Measurements from ENCODE around the gene NOP14.
A peak's percentile ranks its signal among the peaks of the same experiment; 100 is the strongest.
"Not testable (repeated sequence)": the region's sequence is repeated elsewhere in the genome, so short reads cannot be mapped to it uniquely, and the experiment has no call there.

The NOP14 gene

DNA sequence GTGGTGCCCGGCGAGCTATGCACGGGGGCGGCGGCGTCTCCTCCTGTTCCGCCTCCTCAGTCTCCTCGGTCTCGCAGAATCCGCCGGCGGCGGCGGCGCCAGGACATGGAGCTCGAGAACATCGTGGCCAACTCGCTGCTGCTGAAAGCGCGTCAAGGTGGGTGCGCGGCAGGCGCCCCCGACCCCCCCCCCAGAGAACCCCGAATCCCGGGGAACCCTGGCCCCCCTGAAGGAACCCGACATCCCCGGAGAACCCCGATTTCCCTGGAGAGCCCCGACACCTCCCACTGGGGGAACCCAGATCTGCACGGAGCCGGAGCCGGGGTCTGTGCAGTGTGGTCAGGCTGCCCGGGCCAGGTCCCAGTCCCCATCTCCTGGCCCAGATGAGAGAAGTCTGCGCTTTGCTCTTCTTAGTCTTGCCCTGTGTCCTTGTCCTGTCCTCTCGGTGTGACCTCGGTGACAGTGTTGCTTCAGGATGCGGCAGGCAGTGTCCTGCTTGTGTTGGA, 813 bp upstream of the NOP14 start:
- DNase-seq (ENCODE audit: low read depth), result no peak
- peak overlapping the region; percentile 78 for H3K4me3 ChIP-seq (ENCODE audit: low read depth, low read length)

DNA sequence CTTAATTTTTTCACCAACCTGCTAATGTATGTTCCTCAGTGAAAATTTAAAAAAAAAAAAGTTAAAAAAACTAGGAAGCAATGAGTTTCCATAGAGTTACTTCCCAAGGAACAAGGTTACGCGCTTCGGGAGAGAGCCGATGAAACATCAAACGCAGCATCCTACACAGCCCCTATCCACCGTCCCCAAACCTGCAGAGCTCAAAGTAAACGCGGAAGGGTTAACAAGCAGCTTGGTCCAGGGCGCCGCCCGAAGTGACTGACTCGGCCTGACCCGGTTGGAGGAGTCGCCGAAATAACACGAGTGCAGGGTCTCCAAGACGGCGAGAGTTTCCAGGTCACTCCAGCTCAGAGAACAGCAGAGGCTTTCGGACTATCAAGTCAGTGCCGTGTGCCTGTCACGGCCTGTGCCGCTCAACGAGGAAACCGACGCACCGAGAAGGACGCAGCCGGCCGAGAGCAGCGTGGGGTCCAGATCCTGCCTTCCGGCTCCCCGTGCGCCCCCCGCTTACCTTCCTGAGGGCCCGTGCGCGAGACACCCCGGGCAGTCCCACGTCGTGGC, 512 bp downstream of the NOP14 start:
- DNase-seq (ENCODE audit: low read depth), result no peak
- peak overlapping the region; percentile 78 for H3K4me3 ChIP-seq (ENCODE audit: low read depth, low read length)

DNA sequence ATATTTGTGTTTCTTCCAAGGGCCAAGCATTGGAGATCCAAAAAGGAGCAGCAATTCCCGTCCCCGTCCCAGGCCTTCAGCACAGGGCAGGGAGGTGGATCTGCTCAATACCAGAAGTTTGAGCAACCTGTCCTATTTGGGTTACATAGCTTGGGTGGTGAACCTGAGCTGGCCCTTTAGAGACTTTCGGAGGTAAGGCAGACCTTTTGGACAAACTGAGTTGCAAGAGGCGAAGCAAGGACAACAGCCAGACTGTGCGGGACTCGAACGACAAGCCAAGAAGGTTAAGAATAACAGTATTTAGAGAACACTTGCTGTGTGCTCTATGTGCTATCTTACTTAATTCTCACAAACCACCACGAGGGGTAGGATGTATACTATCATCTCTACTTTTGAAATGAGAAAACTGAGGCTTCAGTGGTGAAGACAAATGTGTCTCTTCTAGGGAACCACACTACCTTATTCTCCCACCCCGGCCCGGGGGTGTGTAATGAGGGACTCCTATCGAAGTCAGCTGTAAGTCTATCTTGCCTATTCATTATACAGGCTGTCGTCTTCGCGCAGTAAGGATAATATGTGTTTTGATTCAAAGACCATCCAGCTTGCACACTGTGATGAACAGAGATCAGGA, 1.3 kb downstream of the NOP14 start:
- no peak for DNase-seq (ENCODE audit: low read depth)
- H3K4me3 ChIP-seq (ENCODE audit: low read depth, low read length), result peak overlapping the region; percentile 78

DNA sequence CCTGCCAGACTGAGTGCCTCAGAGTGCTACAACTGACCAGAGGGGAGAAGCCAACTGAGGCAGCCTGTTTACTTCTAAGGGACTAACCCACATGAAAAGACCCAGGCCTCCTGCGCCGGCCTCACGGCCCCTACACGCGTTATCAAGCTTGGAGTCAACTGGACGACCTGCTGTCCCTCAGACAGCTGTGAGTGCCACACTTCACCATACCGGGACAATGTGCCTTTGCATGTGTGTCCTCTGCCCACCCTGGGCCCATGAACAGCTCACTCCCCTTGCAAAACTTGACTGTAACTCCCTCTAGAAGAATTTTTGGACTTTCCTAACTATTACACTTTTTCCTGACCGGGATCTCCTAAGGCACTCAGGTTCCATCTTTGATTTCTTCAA, 1.8 kb downstream of the NOP14 start:
- peak overlapping the region; percentile 78 for H3K4me3 ChIP-seq (ENCODE audit: low read depth, low read length)
- no peak for DNase-seq (ENCODE audit: low read depth)

- H3K4me3 ChIP-seq (ENCODE audit: low read depth, low read length); DNase-seq (ENCODE audit: low read depth): not testable (repeated sequence)
Measured at GRCh38 chr4:2960450-2960849, 2.8 kb downstream of the NOP14 start.

DNA sequence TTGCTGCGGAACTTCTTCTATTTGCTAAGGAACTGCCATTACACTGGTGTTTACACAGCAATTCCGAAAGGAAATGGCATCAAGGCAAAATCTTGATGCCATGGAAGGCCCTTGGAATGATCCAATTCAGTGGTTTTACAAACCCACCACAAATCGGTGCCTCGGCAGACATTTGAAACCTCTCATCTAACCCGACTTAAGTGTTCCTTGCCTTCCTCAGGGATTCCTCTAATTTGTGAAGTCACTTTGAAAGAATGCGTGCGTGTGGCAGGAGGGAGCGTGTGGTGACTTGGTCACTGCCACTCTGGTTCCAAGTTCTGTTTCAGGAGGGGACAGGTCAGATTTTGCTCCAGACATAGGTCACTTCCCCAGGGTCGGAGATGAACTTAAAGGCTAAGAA, 4.8 kb downstream of the NOP14 start:
- DNase-seq (ENCODE audit: low read depth), result no peak
- H3K4me3 ChIP-seq (ENCODE audit: low read depth, low read length), result no peak overlapping the region

DNA sequence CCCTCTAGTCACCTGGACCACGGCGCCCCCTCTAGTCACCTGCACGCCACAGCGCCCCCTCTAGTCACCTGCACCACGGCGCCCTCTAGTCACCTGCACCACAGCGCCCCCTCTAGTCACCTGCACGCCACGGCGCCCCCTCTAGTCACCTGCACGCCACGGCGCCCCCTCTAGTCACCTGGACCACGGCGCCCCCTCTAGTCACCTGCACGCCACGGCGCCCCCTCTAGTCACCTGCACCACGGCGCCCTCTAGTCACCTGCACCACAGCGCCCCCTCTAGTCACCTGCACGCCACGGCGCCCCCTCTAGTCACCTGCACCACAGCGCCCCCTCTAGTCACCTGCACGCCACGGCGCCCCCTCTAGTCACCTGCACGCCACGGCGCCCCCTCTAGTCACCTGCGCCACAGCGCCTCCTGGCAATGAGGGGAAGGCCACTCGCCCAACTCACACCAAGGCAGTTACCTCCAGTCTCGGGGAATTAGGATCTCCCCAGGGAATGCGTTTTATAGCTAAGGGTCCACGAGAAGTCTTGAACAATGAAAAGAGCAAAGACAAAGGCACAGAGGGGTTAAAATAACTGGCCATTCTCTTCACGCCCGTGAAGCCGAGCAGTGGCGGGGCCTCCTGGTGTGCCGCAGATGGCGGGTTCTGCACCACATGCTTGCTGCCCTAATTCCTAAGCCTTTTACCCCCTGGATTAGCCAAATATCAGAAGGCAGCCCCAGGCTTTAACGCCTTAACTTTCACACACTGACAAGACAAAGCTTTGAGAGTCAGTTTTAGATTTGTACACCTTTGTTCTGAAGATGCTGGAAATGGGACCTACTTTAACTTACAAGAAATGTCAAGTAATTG, 7.8 kb downstream of the NOP14 start:
- DNase-seq (ENCODE audit: low read depth); H3K4me3 ChIP-seq (ENCODE audit: low read depth, low read length): not testable (repeated sequence)

- DNase-seq (ENCODE audit: low read depth), result no peak
- no peak overlapping the region for H3K4me3 ChIP-seq (ENCODE audit: low read depth, low read length)
Measured at GRCh38 chr4:2954358-2955185, 8.6 kb downstream of the NOP14 start.

- DNase-seq (ENCODE audit: low read depth), result no peak
- no peak overlapping the region for H3K4me3 ChIP-seq (ENCODE audit: low read depth, low read length)
Measured at GRCh38 chr4:2953496-2953895, 9.7 kb downstream of the NOP14 start.

GRCh38 chr4:2950221-2950989, 12.8 kb downstream of the NOP14 start:
- no peak for DNase-seq (ENCODE audit: low read depth)
- H3K4me3 ChIP-seq (ENCODE audit: low read depth, low read length), result no peak overlapping the region

DNA sequence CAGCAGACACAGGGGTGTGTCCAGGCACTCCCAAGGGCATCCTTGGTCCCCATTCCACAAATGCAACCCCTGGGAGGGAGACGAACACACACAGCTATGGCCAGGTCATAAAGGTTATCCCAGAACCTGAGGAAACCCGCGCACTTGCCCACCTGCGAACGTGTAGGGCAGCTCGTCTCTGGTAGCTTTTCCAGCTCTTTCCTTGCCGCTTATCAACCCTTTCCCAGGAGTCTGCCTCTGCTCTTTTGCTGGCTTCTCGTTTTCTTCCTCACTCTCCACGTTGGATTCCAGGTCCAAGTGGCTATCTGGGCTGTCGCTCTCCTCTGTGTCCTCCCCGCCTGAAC, 13.5 kb downstream of the NOP14 start:
- no peak for DNase-seq (ENCODE audit: low read depth)
- no peak overlapping the region for H3K4me3 ChIP-seq (ENCODE audit: low read depth, low read length)

DNA sequence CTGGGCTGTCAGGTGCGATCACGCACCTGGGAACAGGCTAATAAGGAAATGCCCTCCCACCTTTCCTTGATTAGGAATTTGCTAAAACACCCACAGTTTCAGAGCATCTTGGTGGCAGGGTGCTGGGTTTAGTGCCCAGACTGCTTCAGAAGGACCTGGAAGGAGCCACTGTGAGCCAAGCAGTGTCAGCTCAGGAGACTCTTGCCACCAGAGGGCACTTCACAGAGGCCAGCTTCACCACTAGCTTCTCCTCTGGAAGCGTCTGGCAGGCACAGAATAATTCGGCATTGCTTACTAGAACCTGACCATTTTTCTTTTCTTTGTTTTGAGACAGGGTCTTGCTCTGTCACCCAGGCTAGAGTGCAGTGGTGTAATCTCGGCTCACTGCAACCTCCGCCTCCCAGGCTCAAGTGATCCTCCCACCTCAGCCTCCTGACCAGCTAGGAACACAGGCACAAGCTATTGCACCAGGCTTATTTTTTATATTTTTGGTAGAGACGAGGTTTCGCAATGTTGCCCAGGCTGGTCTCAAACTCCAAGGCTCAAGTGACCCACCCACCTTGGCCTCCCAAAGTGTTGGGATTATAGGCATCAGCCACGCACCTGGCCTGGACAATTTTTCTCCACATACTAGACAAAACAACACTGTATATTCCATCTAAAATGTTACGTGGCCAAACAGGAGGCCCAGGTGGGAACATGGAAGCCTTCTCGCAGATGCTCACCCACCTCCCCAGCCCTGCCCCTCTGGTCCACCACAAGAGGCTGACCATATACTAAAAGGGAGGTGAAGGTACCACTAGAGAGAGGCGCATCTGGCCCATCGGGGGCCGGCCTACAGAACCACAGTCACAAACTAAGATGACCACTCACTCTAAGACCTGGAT, 14.1 kb downstream of the NOP14 start:
- no peak for DNase-seq (ENCODE audit: low read depth)
- H3K4me3 ChIP-seq (ENCODE audit: low read depth, low read length), result no peak overlapping the region

- DNase-seq (ENCODE audit: low read depth), result no peak
- no peak overlapping the region for H3K4me3 ChIP-seq (ENCODE audit: low read depth, low read length)
Measured at GRCh38 chr4:2947926-2948325, 15.3 kb downstream of the NOP14 start.

GRCh38 chr4:2946812-2947600, 16.2 kb downstream of the NOP14 start:
- H3K4me3 ChIP-seq (ENCODE audit: low read depth, low read length), result no peak overlapping the region
- DNase-seq (ENCODE audit: low read depth), result no peak

GRCh38 chr4:2945619-2946604, 17.3 kb downstream of the NOP14 start:
- not testable (repeated sequence) for DNase-seq (ENCODE audit: low read depth)

More at GRCh38 chr4:2945619-2946604, 17.3 kb downstream of the NOP14 start:
- H3K4me3 ChIP-seq (ENCODE audit: low read depth, low read length), result not testable (repeated sequence)

Measured in skeletal muscle cell (primary cell).